ENCODE measurements around the gene ABCC4. TPM values are rescaled to one million over a fixed set of nuclear protein-coding genes. Genes with fewer than 3 reads are reported as not detected.

ABCC4 gene
- total RNA-seq, 1 donor from 2014 or later = 4.0 TPM

GRCh38 chr13:95264225-95264624, 37.0 kb downstream of the ABCC4 start:
- intact Hi-C loops (cut with DNase I) = no loop called here
- DNase-seq (ENCODE audit: missing footprints) = no peak
- no peak for ATAC-seq

GRCh38 chr13:95262837-95263384, 38.3 kb downstream of the ABCC4 start:
- intact Hi-C loops (cut with DNase I) = no loop called here

GRCh38 chr13:95261956-95262355, 39.3 kb downstream of the ABCC4 start:
- no peak for DNase-seq (ENCODE audit: missing footprints)
- no peak for ATAC-seq
- intact Hi-C loops (cut with DNase I) = no loop called here

More at GRCh38 chr13:95262837-95263384, 38.3 kb downstream of the ABCC4 start:
- DNase-seq (ENCODE audit: missing footprints) (no peak), ATAC-seq (no peak)

- ATAC-seq (no peak), DNase-seq (ENCODE audit: missing footprints) (no peak)
- intact Hi-C loops (cut with DNase I) = no loop called here
Observed at GRCh38 chr13:95260031-95260525, 41.2 kb downstream of the ABCC4 start.

- DNase-seq (ENCODE audit: missing footprints) = no peak
- intact Hi-C loops (cut with DNase I) = no loop called here
- no peak for ATAC-seq
Observed at GRCh38 chr13:95258619-95259194, 42.5 kb downstream of the ABCC4 start.

GRCh38 chr13:95258098-95258497, 43.2 kb downstream of the ABCC4 start:
- intact Hi-C loops (cut with DNase I) = no loop called here
- DNase-seq (ENCODE audit: missing footprints) = no peak
- ATAC-seq = no peak

- no peak for ATAC-seq
- intact Hi-C loops (cut with DNase I) = no loop called here
- DNase-seq (ENCODE audit: missing footprints) = no peak
Observed at GRCh38 chr13:95256091-95256490, 45.2 kb downstream of the ABCC4 start.

- intact Hi-C loops (cut with DNase I) = no loop called here
- no peak for DNase-seq (ENCODE audit: missing footprints)
- no peak for ATAC-seq
Observed at GRCh38 chr13:95255072-95255732, 46.0 kb downstream of the ABCC4 start.

- DNase-seq (ENCODE audit: missing footprints) = no peak
- ATAC-seq = no peak
- intact Hi-C loops (cut with DNase I) = no loop called here
Observed at GRCh38 chr13:95254339-95254738, 46.9 kb downstream of the ABCC4 start.

GRCh38 chr13:95253033-95253432, 48.2 kb downstream of the ABCC4 start:
- DNase-seq (ENCODE audit: missing footprints) = no peak
- ATAC-seq = no peak
- intact Hi-C loops (cut with DNase I) = no loop called here

GRCh38 chr13:95251641-95252040, 49.6 kb downstream of the ABCC4 start:
- ATAC-seq (no peak), DNase-seq (ENCODE audit: missing footprints) (no peak)
- intact Hi-C loops (cut with DNase I) = no loop called here

GRCh38 chr13:95250961-95251360, 50.3 kb downstream of the ABCC4 start:
- intact Hi-C loops (cut with DNase I) = no loop called here
- ATAC-seq = no peak
- no peak for DNase-seq (ENCODE audit: missing footprints)

- intact Hi-C loops (cut with DNase I) = no loop called here
- ATAC-seq (no peak), DNase-seq (ENCODE audit: missing footprints) (no peak)
Observed at GRCh38 chr13:95248953-95249352, 52.3 kb downstream of the ABCC4 start.

GRCh38 chr13:95247852-95248251, 53.4 kb downstream of the ABCC4 start:
- no peak for ATAC-seq
- DNase-seq (ENCODE audit: missing footprints) = no peak
- intact Hi-C loops (cut with DNase I) = no loop called here

GRCh38 chr13:95247171-95247570, 54.1 kb downstream of the ABCC4 start:
- intact Hi-C loops (cut with DNase I) = no loop called here
- ATAC-seq (no peak), DNase-seq (ENCODE audit: missing footprints) (no peak)

- no peak for DNase-seq (ENCODE audit: missing footprints)
- intact Hi-C loops (cut with DNase I) = no loop called here
- no peak for ATAC-seq
Observed at GRCh38 chr13:95246292-95247082, 54.8 kb downstream of the ABCC4 start.

GRCh38 chr13:95245071-95245470, 56.2 kb downstream of the ABCC4 start:
- no peak for DNase-seq (ENCODE audit: missing footprints)
- intact Hi-C loops (cut with DNase I) = no loop called here
- ATAC-seq = no peak

- ATAC-seq (no peak), DNase-seq (ENCODE audit: missing footprints) (no peak)
- intact Hi-C loops (cut with DNase I) = no loop called here
Observed at GRCh38 chr13:95243207-95243606, 58.0 kb downstream of the ABCC4 start.

GRCh38 chr13:95241321-95241720, 59.9 kb downstream of the ABCC4 start:
- intact Hi-C loops (cut with DNase I) = no loop called here
- ATAC-seq (no peak), DNase-seq (ENCODE audit: missing footprints) (no peak)

GRCh38 chr13:95239283-95239682, 62.0 kb downstream of the ABCC4 start:
- DNase-seq (ENCODE audit: missing footprints) = no peak
- intact Hi-C loops (cut with DNase I) = no loop called here

More at GRCh38 chr13:95239283-95239682, 62.0 kb downstream of the ABCC4 start:
- no peak for ATAC-seq
